Peyer's patch (tissue), 4 donors: ENCODE measurements around the gene MS4A6A.

ENCODE experiments used
- POLR2A ChIP-seq, 2 donors: fragments of 450-650 bp; IDR thresholded peaks; one replicate each; pipeline ENCODE4 v1.5.1; 2017; ENCODE audit warnings: antibody characterized with exemption in 2 of 2, mild to moderate bottlenecking in 2 of 2, moderate library complexity in 2 of 2
- TF ChIP-seq, protein P1 (sequence below), 6 experiments: fragments of 450-650 bp in 4 of 6; fragments of 200-600 bp in 2 of 6; sonication (generic) in 1 of 6; IDR thresholded peaks; one replicate each; pipeline ENCODE4 v1.5.1; 2017 to 2019; ENCODE audit warnings: antibody characterized with exemption in 6 of 6, mild to moderate bottlenecking in 3 of 6, moderate library complexity in 1 of 6

DNA sequence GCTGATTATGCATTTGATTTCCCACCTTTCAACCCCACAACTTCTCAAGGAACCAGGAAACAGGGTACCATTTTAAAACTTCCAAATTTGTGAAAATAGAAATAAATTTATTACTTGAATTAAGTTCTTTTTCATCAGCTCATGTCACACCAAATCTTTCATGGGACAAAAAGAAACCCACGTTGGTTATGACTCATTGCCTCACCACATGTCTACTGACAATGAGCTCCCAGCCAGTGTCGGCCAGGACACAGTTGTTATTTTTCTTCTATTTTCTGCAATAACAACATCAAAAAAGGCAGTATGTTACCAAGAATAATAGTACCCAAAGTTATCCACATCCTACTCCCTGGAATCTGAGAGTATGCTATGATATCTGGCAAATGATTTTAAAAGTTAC lies 17.3 kb downstream of the MS4A6A start:
- TF ChIP-seq POLR2A (IDR thresholded peaks at IDR 0.05) = no peak
- TF ChIP-seq, protein P1, sequence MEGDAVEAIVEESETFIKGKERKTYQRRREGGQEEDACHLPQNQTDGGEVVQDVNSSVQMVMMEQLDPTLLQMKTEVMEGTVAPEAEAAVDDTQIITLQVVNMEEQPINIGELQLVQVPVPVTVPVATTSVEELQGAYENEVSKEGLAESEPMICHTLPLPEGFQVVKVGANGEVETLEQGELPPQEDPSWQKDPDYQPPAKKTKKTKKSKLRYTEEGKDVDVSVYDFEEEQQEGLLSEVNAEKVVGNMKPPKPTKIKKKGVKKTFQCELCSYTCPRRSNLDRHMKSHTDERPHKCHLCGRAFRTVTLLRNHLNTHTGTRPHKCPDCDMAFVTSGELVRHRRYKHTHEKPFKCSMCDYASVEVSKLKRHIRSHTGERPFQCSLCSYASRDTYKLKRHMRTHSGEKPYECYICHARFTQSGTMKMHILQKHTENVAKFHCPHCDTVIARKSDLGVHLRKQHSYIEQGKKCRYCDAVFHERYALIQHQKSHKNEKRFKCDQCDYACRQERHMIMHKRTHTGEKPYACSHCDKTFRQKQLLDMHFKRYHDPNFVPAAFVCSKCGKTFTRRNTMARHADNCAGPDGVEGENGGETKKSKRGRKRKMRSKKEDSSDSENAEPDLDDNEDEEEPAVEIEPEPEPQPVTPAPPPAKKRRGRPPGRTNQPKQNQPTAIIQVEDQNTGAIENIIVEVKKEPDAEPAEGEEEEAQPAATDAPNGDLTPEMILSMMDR (IDR thresholded peaks at IDR 0.05) = no peak
